SK-N-MC (cell line): ENCODE results near the gene PTPRN2.

Experiments
- EZH2 ChIP-seq: fragments of 200-600 bp; sonication (generic); IDR thresholded peaks from one replicate; pipeline ENCODE4 v1.6.1; 2017; ENCODE audit warnings: antibody characterized with exemption
- FOXP2 ChIP-seq: optimal IDR thresholded peaks from 2 replicates; pipeline ENCODE3; 2011; ENCODE audit warnings: mild to moderate bottlenecking, moderate library complexity; ENCODE audit not compliant: insufficient read depth; ENCODE audit errors: extremely low read length, control extremely low read depth
- POLR2AphosphoS5 ChIP-seq: IDR thresholded peaks from 2 replicates; pipeline ENCODE4 v1.6.1; 2012; ENCODE audit warnings: mild to moderate bottlenecking, low read depth, low read length, borderline replicate concordance

DNA sequence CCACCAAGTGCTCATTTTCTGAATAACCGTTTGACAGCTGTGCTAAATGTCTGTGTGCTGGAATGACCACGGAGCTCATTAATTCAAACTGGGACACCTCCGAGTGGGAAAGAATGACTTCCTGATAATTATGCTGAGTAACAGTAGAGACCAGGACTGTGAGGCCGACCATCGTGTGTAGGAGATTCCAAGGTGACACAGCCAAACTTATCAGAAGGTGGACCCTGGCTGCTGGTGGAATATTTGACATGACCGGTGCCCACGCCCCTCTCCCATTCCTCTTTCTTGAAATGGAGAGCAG, 400.0 kb downstream of the PTPRN2 start:
- no peak for TF ChIP-seq EZH2
- no peak for TF ChIP-seq POLR2AphosphoS5
- TF ChIP-seq FOXP2: no peak
